HG03575 (cell line): ENCODE results near the gene FBF1.
"Not testable (repeated sequence)": the region's sequence is repeated elsewhere in the genome, so short reads cannot be mapped to it uniquely, and the experiment has no call there.

Source experiments
- ATAC-seq: cut with Tn5 transposase; IDR thresholded peaks from one replicate; pipeline ENCODE4 v1.9.1; 2021; ENCODE audit not compliant: unreplicated experiment, insufficient number of reproducible peaks, low FRiP score; ENCODE audit errors: extremely low read depth

FBF1 gene

GRCh38 chr17:75865404-75866188 is 75.2 kb downstream of the FBF1 start:
- not testable (repeated sequence) for ATAC-seq

GRCh38 chr17:75864887-75865286 is 76.0 kb downstream of the FBF1 start:
- not testable (repeated sequence) for ATAC-seq

- ATAC-seq, result no peak
Observed at GRCh38 chr17:75864448-75864871, 76.4 kb downstream of the FBF1 start.

GRCh38 chr17:75861927-75862317 is 78.9 kb downstream of the FBF1 start:
- no peak for ATAC-seq
